Subcutaneous adipose tissue (tissue), 4 donors: ENCODE measurements around the gene DHX34. TPM values are rescaled to one million over a fixed set of nuclear protein-coding genes. Genes with fewer than 3 reads are reported as not detected.

Experiments used
- total RNA-seq, 4 donors: library from RNA; depleted of rRNA; stranded (reverse); fragments of >200 nt; gene quantifications; one replicate each; pipeline ENCODE4 v1.1.0, GENCODE V29; 2016
- TF ChIP-seq, protein P1 (sequence below): fragments of 450-650 bp; IDR thresholded peaks from one replicate; pipeline ENCODE4 v1.5.1; 2016; ENCODE audit warnings: low read depth, mild to moderate bottlenecking, control low read depth, antibody characterized with exemption, moderate library complexity

The DHX34 gene
- total RNA-seq, 4 donors from 2014 or later, result 7.3 to 8.2 (median 8.1) TPM

DNA sequence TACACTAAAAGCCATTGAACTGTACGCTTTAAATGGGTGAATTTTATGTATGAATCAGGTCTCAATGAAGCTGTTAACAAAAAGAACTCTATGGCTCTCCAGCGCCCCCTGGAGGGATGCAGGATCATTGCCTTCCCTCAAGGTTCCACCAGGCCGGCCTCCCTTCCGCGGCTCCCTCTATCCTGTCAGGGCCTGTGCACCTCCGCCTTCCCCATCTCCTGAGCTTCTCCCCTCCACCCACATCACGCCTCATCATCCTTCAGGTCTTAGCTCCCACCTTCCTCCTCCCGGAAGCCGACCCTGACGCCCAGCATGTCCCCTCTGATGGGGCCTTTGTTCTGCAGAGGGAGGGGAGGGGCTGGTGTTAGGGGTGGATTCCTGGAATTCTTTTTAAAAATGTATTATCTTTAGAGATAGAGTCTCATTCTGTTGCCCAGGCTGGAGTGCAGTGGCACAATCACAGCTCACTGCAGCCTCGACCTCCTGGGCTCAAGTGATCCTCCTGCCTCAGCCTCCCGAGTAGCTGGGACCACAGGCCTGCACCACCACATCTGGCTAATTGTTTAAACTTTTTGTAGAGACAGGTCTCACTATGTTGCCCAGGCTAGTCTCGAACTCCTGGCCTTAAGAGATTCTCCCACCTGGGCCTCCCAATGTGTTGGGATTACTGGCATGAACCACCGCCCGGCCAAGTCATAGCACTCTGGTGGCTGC lies 42.6 kb downstream of the DHX34 start:
- TF ChIP-seq, protein P1, sequence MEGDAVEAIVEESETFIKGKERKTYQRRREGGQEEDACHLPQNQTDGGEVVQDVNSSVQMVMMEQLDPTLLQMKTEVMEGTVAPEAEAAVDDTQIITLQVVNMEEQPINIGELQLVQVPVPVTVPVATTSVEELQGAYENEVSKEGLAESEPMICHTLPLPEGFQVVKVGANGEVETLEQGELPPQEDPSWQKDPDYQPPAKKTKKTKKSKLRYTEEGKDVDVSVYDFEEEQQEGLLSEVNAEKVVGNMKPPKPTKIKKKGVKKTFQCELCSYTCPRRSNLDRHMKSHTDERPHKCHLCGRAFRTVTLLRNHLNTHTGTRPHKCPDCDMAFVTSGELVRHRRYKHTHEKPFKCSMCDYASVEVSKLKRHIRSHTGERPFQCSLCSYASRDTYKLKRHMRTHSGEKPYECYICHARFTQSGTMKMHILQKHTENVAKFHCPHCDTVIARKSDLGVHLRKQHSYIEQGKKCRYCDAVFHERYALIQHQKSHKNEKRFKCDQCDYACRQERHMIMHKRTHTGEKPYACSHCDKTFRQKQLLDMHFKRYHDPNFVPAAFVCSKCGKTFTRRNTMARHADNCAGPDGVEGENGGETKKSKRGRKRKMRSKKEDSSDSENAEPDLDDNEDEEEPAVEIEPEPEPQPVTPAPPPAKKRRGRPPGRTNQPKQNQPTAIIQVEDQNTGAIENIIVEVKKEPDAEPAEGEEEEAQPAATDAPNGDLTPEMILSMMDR, result no peak

GRCh38 chr19:47398707-47399597 lies 49.8 kb downstream of the DHX34 start:
- TF ChIP-seq, protein P1, result no peak

GRCh38 chr19:47402504-47402903 lies 53.4 kb downstream of the DHX34 start:
- TF ChIP-seq, protein P1, result no peak

DNA sequence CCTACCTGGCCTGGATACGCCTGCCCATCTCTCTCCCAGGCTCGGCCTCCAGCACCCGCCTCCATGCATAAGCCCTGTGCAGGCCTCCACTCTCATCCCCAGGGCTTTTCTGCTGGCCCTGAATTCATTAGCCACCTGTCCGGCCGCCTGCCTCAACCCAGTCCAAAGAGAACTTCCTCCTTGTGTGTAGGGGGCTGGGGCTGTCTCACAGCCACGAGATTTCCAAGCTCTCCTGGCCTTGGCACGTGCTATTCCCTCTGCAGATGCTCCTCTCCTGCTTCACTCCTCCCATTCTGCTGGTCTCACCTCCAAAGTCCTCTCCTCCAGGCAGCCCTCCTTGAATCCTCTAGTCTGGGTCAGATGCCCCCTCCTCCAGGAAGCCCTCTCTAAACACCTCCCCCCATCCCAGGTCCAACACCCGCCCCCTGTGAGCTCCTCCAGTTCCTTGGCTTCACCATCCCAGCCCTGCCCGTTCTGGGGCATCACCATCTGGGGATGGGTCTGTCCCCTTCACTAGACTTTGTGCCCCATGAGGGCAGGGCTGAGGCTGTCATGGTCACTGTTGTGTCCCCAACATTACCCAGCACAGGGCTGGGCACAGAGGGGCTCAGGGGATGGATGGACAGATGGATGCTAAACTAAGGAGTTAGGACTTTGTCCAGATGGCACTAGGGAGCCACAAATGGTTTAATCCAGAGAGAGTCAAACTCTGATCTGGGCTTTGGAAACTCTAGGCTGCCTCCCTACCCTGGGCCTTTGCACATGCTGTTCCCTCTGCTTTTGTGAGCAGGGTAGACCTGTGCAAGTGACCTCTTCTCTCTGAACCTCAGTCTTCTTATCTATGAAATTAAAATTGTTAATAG lies 55.5 kb downstream of the DHX34 start:
- TF ChIP-seq, protein P1, result no peak

DNA sequence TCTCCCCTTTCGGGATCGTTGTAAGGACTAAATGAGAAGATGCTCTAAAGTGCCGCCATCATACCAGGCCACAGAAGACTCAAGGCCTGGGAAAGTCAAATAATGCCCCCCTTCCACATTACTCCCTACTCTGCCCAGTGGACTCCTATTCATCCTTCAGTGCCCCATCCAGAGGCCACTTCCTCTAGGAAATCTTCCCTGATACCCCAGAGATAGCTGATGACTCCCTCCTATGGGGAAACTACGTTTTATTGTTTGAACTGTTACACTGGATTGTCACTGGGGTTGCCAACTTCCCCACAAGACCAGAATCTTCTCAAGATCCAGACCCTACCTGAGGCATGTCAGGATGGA lies 56.1 kb downstream of the DHX34 start:
- TF ChIP-seq, protein P1, result no peak

DNA sequence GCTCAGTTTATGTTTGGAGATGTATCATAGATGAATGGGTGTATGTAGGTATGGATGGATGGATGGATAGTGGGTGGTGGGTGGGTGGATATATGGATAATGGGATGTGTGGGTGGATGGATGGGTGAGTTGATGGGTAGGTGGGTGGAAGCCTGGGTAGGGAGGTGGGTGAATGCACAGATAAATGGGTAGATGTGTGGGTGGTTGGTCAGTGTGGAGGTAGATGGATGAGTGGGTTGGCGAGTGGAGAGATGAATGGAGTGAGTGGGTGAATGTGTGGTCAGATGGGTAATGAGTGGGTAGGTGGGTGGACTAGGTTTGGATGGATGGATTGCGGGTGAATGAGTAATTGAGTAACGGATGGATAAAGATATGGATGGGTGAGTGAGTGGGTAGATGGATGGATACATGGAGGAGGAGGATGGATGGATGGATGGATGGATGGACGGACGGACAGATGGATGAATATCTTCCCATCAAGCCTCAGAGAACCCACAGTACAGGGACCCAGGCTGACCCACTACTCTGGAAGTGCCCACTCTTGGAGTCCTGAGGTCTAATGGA lies 56.8 kb downstream of the DHX34 start:
- TF ChIP-seq, protein P1, result no peak
